ENCODE measurements around the gene CD93.

The CD93 gene

DNA sequence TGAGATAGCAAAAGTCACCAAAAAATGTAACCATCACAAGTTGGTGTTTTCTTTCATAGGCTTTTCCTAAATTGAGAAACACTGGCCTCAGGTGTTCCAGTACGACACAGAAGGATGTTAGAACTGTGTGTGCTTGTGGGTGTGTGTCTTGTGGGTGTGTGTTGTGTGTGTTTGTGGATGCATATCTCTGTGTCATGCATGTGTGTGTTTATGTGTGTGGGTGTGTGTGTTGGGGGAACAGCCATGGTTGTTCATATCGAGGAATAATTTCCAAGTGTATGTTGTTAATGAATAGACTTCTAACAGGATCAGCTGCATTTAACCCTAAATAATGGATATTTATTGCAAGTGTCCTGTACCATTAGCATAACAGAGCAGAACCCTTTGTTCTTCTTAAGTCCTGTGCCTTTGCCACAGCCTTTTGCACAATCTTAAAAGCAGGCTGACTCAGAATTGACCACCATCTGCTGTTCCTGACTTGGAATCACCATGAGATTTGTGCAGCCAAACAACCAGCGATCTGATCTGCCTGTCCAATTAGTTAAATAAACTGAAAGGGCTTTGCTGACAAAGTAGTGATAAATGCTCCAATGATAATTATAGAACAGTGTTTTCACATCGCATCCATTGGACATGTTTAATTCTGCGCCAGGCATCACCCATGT lies 7.6 kb downstream of the CD93 start:
- Histone ChIP-seq H3K9me3 (ENCODE audit: control insufficient read depth in 5 of 5, low read length in 5 of 5) (no peaks in the 10 kb centered on the region), H3K27ac (ENCODE audit: low read depth, low read length) (no peak overlapping the region), H3K4me3 (ENCODE audit: low read depth in 1 of 5, low read length in 5 of 5) (no peak overlapping the region), H3K27me3 (ENCODE audit: control insufficient read depth in 5 of 5, insufficient read depth in 4 of 5, low read length in 5 of 5) (no peaks in the 10 kb centered on the region), H3K36me3 (ENCODE audit: control insufficient read depth in 5 of 5, insufficient read depth in 5 of 5, low read length in 5 of 5) (peaks cover 0 to 9% (median 4%) of the 10 kb centered on the region in 5 donors), H3K9ac (ENCODE audit: low read length in 5 of 5) (no peak overlapping the region), H3K4me1 (ENCODE audit: control insufficient read depth in 5 of 5, insufficient read depth in 5 of 5, low read length in 5 of 5) (peaks cover 0 to 49% (median 7%) of the 10 kb centered on the region in 5 donors)

DNA sequence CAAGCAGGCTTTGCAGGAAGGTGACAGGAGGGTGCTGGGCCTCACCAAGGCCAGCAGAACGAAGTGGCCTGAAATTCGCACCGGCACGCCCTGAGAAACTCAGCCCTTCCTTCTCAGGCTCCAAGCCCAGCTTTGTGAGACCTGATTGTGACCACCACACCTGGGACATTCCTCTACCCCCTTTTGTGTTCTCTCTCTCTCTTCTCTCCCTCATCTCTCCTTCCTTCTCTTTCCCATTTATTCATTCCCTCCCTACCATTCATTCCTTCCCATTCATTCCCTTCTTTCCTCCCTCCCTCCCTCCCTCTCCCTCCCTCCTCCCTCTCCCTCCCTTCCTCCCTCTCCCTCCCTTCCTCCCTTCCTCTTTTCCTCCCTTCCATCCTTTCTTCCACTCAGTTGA lies 8.8 kb downstream of the CD93 start:
- no peak overlapping the region for H3K9ac ChIP-seq (ENCODE audit: low read length in 5 of 5)
- no peak overlapping the region for H3K4me3 ChIP-seq (ENCODE audit: low read depth in 1 of 5, low read length in 5 of 5)
- H3K27me3 ChIP-seq (ENCODE audit: control insufficient read depth in 5 of 5, insufficient read depth in 4 of 5, low read length in 5 of 5): no peaks in the 10 kb centered on the region
- H3K9me3 ChIP-seq (ENCODE audit: control insufficient read depth in 5 of 5, low read length in 5 of 5): no peaks in the 10 kb centered on the region
- H3K36me3 ChIP-seq (ENCODE audit: control insufficient read depth in 5 of 5, insufficient read depth in 5 of 5, low read length in 5 of 5): peaks cover 0 to 12% (median 4%) of the 10 kb centered on the region in 5 donors
- no peak overlapping the region for H3K27ac ChIP-seq (ENCODE audit: low read depth, low read length)
- H3K4me1 ChIP-seq (ENCODE audit: control insufficient read depth in 5 of 5, insufficient read depth in 5 of 5, low read length in 5 of 5): peaks cover 0 to 51% (median 7%) of the 10 kb centered on the region in 5 donors

GRCh38 chr20:23074052-23074451 lies 12.1 kb downstream of the CD93 start:
- peaks cover 0 to 19% (median 0%) of the 10 kb centered on the region in 5 donors for H3K4me1 ChIP-seq (ENCODE audit: control insufficient read depth in 5 of 5, insufficient read depth in 5 of 5, low read length in 5 of 5)

GRCh38 chr20:23072892-23073586 lies 13.1 kb downstream of the CD93 start:
- no peak overlapping the region for H3K27ac ChIP-seq (ENCODE audit: low read depth, low read length)

More at GRCh38 chr20:23074052-23074451, 12.1 kb downstream of the CD93 start:
- no peak overlapping the region for H3K9ac ChIP-seq (ENCODE audit: low read length in 5 of 5)
- peaks cover 0 to 3% (median 0%) of the 10 kb centered on the region in 5 donors for H3K36me3 ChIP-seq (ENCODE audit: control insufficient read depth in 5 of 5, insufficient read depth in 5 of 5, low read length in 5 of 5)
- no peak overlapping the region for H3K4me3 ChIP-seq (ENCODE audit: low read depth in 1 of 5, low read length in 5 of 5)
- no peak overlapping the region for H3K27ac ChIP-seq (ENCODE audit: low read depth, low read length)
- H3K27me3 ChIP-seq (ENCODE audit: control insufficient read depth in 5 of 5, insufficient read depth in 4 of 5, low read length in 5 of 5): no peaks in the 10 kb centered on the region
- no peaks in the 10 kb centered on the region for H3K9me3 ChIP-seq (ENCODE audit: control insufficient read depth in 5 of 5, low read length in 5 of 5)

DNA sequence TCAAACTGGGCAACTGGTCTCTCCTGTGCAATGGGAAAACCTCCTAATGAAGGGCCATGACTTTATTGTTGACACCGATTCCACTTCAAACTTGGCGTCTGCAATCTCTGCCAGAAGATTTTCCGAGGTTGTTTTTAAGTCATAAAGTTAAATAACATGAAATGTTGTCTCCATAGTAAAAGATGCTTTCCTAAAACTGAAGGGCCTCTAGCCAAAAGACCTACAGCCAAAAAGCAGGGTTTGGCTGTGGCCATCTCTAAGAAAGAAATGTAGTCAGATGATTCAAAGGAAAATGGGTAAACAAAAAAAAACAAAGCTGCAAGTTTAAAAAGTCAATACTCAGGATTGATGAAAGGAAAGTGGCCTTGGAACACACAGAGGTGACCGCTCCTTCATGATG lies 14.1 kb downstream of the CD93 start:
- Histone ChIP-seq H3K27me3 (ENCODE audit: control insufficient read depth in 5 of 5, insufficient read depth in 4 of 5, low read length in 5 of 5) (no peaks in the 10 kb centered on the region), H3K27ac (ENCODE audit: low read depth, low read length) (no peak overlapping the region), H3K36me3 (ENCODE audit: control insufficient read depth in 5 of 5, insufficient read depth in 5 of 5, low read length in 5 of 5) (peaks cover 0 to 3% (median 0%) of the 10 kb centered on the region in 5 donors), H3K4me1 (ENCODE audit: control insufficient read depth in 5 of 5, insufficient read depth in 5 of 5, low read length in 5 of 5) (peaks cover 0 to 6% (median 0%) of the 10 kb centered on the region in 5 donors), H3K9me3 (ENCODE audit: control insufficient read depth in 5 of 5, low read length in 5 of 5) (no peaks in the 10 kb centered on the region), H3K9ac (ENCODE audit: low read length in 5 of 5) (no peak overlapping the region), H3K4me3 (ENCODE audit: low read depth in 1 of 5, low read length in 5 of 5) (no peak overlapping the region)

More at GRCh38 chr20:23072892-23073586, 13.1 kb downstream of the CD93 start:
- no peaks in the 10 kb centered on the region for H3K27me3 ChIP-seq (ENCODE audit: control insufficient read depth in 5 of 5, insufficient read depth in 4 of 5, low read length in 5 of 5)
- H3K4me1 ChIP-seq (ENCODE audit: control insufficient read depth in 5 of 5, insufficient read depth in 5 of 5, low read length in 5 of 5): peaks cover 0 to 9% (median 0%) of the 10 kb centered on the region in 5 donors
- H3K4me3 ChIP-seq (ENCODE audit: low read depth in 1 of 5, low read length in 5 of 5): no peak overlapping the region
- H3K9ac ChIP-seq (ENCODE audit: low read length in 5 of 5): no peak overlapping the region
- no peaks in the 10 kb centered on the region for H3K9me3 ChIP-seq (ENCODE audit: control insufficient read depth in 5 of 5, low read length in 5 of 5)
- H3K36me3 ChIP-seq (ENCODE audit: control insufficient read depth in 5 of 5, insufficient read depth in 5 of 5, low read length in 5 of 5): peaks cover 0 to 3% (median 0%) of the 10 kb centered on the region in 5 donors

- no peak overlapping the region for H3K9ac ChIP-seq (ENCODE audit: low read length in 5 of 5)
Measured at GRCh38 chr20:23071398-23071797, 14.7 kb downstream of the CD93 start.

GRCh38 chr20:23069108-23069507 lies 17.0 kb downstream of the CD93 start:
- H3K36me3 ChIP-seq (ENCODE audit: control insufficient read depth in 5 of 5, insufficient read depth in 5 of 5, low read length in 5 of 5): peaks cover 0 to 3% (median 0%) of the 10 kb centered on the region in 5 donors
- H3K27ac ChIP-seq (ENCODE audit: low read depth, low read length): no peak overlapping the region
- H3K9ac ChIP-seq (ENCODE audit: low read length in 5 of 5): no peak overlapping the region
- H3K4me3 ChIP-seq (ENCODE audit: low read depth in 1 of 5, low read length in 5 of 5): no peak overlapping the region
- H3K9me3 ChIP-seq (ENCODE audit: control insufficient read depth in 5 of 5, low read length in 5 of 5): no peaks in the 10 kb centered on the region
- H3K27me3 ChIP-seq (ENCODE audit: control insufficient read depth in 5 of 5, insufficient read depth in 4 of 5, low read length in 5 of 5): no peaks in the 10 kb centered on the region
- peaks cover 0 to 4% (median 0%) of the 10 kb centered on the region in 5 donors for H3K4me1 ChIP-seq (ENCODE audit: control insufficient read depth in 5 of 5, insufficient read depth in 5 of 5, low read length in 5 of 5)

More at GRCh38 chr20:23071398-23071797, 14.7 kb downstream of the CD93 start:
- Histone ChIP-seq H3K27ac (ENCODE audit: low read depth, low read length) (no peak overlapping the region), H3K4me3 (ENCODE audit: low read depth in 1 of 5, low read length in 5 of 5) (no peak overlapping the region), H3K4me1 (ENCODE audit: control insufficient read depth in 5 of 5, insufficient read depth in 5 of 5, low read length in 5 of 5) (peaks cover 0 to 4% (median 0%) of the 10 kb centered on the region in 5 donors), H3K36me3 (ENCODE audit: control insufficient read depth in 5 of 5, insufficient read depth in 5 of 5, low read length in 5 of 5) (peaks cover 0 to 3% (median 0%) of the 10 kb centered on the region in 5 donors), H3K9me3 (ENCODE audit: control insufficient read depth in 5 of 5, low read length in 5 of 5) (no peaks in the 10 kb centered on the region), H3K27me3 (ENCODE audit: control insufficient read depth in 5 of 5, insufficient read depth in 4 of 5, low read length in 5 of 5) (no peaks in the 10 kb centered on the region)

DNA sequence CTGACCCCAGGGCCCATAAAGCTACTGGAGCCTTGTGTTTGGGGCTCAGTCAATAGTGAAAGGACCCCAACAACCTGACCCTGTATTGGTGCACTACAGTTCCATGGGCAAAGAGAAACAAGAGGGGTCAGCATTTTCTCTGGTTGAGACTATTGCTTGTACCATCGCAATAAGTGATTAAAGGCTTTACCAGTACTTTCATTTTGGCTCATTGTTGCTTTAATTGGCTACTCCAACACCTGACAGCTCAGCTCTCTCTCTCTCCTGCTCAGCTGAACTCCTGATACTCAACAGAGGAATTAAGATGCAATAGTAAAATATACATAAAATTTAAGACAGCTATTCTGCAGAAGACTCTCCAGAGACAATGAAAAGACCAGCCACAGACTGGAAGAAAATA lies 17.8 kb downstream of the CD93 start:
- Histone ChIP-seq H3K36me3 (ENCODE audit: control insufficient read depth in 5 of 5, insufficient read depth in 5 of 5, low read length in 5 of 5) (peaks cover 0 to 2% (median 0%) of the 10 kb centered on the region in 5 donors), H3K9ac (ENCODE audit: low read length in 5 of 5) (no peak overlapping the region), H3K27ac (ENCODE audit: low read depth, low read length) (no peak overlapping the region), H3K4me1 (ENCODE audit: control insufficient read depth in 5 of 5, insufficient read depth in 5 of 5, low read length in 5 of 5) (peaks cover 0 to 5% (median 0%) of the 10 kb centered on the region in 5 donors), H3K27me3 (ENCODE audit: control insufficient read depth in 5 of 5, insufficient read depth in 4 of 5, low read length in 5 of 5) (no peaks in the 10 kb centered on the region), H3K4me3 (ENCODE audit: low read depth in 1 of 5, low read length in 5 of 5) (no peak overlapping the region), H3K9me3 (ENCODE audit: control insufficient read depth in 5 of 5, low read length in 5 of 5) (no peaks in the 10 kb centered on the region)

DNA sequence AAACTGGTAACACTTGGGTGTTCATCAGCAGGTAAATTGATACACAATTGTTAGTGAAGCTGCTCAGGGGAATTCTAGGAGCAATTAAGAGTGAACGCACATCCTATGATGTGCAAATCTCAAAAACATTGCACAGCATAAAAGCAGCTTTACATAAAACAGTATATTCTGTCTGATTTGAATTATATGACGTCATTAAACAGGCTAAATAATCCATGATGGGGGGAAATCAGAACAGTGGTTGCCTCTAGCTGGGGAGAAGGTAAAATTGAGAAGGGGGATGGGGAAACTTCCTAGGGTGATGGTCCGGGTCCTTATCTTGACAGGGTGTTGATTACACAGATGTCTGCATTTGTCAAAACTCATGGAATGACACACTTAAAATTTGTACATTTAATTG lies 19.4 kb downstream of the CD93 start:
- Histone ChIP-seq H3K27me3 (ENCODE audit: control insufficient read depth in 5 of 5, insufficient read depth in 4 of 5, low read length in 5 of 5) (no peaks in the 10 kb centered on the region), H3K9ac (ENCODE audit: low read length in 5 of 5) (no peak overlapping the region), H3K27ac (ENCODE audit: low read depth, low read length) (no peak overlapping the region), H3K4me1 (ENCODE audit: control insufficient read depth in 5 of 5, insufficient read depth in 5 of 5, low read length in 5 of 5) (peaks cover under 1 to 14% (median 7%) of the 10 kb centered on the region in 5 donors), H3K4me3 (ENCODE audit: low read depth in 1 of 5, low read length in 5 of 5) (no peak overlapping the region), H3K36me3 (ENCODE audit: control insufficient read depth in 5 of 5, insufficient read depth in 5 of 5, low read length in 5 of 5) (no peaks in the 10 kb centered on the region), H3K9me3 (ENCODE audit: control insufficient read depth in 5 of 5, low read length in 5 of 5) (no peaks in the 10 kb centered on the region)

Data from subcutaneous abdominal adipose tissue (tissue), 5 donors.